IPS DF 6.9 (cell line): Measurements from ENCODE around the gene PIAS3.

ENCODE experiments used
- DNase-seq: peaks from one replicate; pipeline ENCODE4 v3.0.0-alpha.2; 2013; ENCODE audit warnings: low read depth, low spot score
- H3K27ac ChIP-seq: one replicate; pipeline ENCODE4 v1.5.1; 2013; ENCODE audit warnings: low read length, control low read depth
- H3K27me3 ChIP-seq: 2 replicates; pipeline ENCODE4 v1.6.1; 2013; ENCODE audit warnings: mild to moderate bottlenecking, low read length; ENCODE audit not compliant: control insufficient read depth, insufficient read depth
- H3K36me3 ChIP-seq: 2 replicates; pipeline ENCODE4 v1.6.1; 2013; ENCODE audit warnings: low read length; ENCODE audit not compliant: control insufficient read depth, insufficient read depth
- H3K4me1 ChIP-seq: 2 replicates; pipeline ENCODE4 v1.6.1; 2013; ENCODE audit warnings: low read length; ENCODE audit not compliant: control insufficient read depth, insufficient read depth
- H3K4me3 ChIP-seq: 2 replicates; pipeline ENCODE4 v1.5.1; 2013; ENCODE audit warnings: mild to moderate bottlenecking, low read length
- H3K9me3 ChIP-seq: 2 replicates; pipeline ENCODE4 v1.6.1; 2013; ENCODE audit warnings: low read length, inconsistent platforms; ENCODE audit not compliant: control insufficient read depth, insufficient read depth
- WGBS: extraction: QIAGEN DNeasy Blood & Tissue Kit; methylation state at CpG from one replicate; pipeline ENCODE4 v1.1.7; 2013; ENCODE audit warnings: mixed read lengths, missing lambda C conversion rate; ENCODE audit not compliant: insufficient read length, insufficient coverage; 5-methylcytosine and 5-hydroxymethylcytosine counted together

PIAS3 gene

GRCh38 chr1:145891587-145892485 lies 33.0 kb upstream of the PIAS3 start:
- H3K27ac ChIP-seq = no peak overlapping the region
- no peak overlapping the region for H3K4me3 ChIP-seq
- no peaks in the 10 kb centered on the region; the same call in 1 of the 2 replicates for H3K4me1 ChIP-seq

GRCh38 chr1:145891143-145891542 lies 32.3 kb upstream of the PIAS3 start:
- Histone ChIP-seq H3K4me1 (no peaks in the 10 kb centered on the region; the same call in 1 of the 2 replicates), H3K27ac (no peak overlapping the region)

More at GRCh38 chr1:145891587-145892485, 33.0 kb upstream of the PIAS3 start:
- DNase-seq = peak; percentile 97
- Histone ChIP-seq H3K36me3 (no peaks in the 10 kb centered on the region), H3K9me3 (no peaks in the 10 kb centered on the region), H3K27me3 (no peaks in the 10 kb centered on the region)
- no CpG with 5 or more reads among the region's 6 CpGs for WGBS

GRCh38 chr1:145889722-145890121 lies 30.8 kb upstream of the PIAS3 start:
- no peaks in the 10 kb centered on the region; the same call in 1 of the 2 replicates for H3K27me3 ChIP-seq
- no peaks in the 10 kb centered on the region for H3K9me3 ChIP-seq
- no peaks in the 10 kb centered on the region; the same call in 1 of the 2 replicates for H3K4me1 ChIP-seq
- H3K4me3 ChIP-seq = no peak overlapping the region
- H3K36me3 ChIP-seq = no peaks in the 10 kb centered on the region
- WGBS = no CpG with 5 or more reads among the region's 3 CpGs
- H3K27ac ChIP-seq = no peak overlapping the region
- DNase-seq = no peak

More at GRCh38 chr1:145891143-145891542, 32.3 kb upstream of the PIAS3 start:
- H3K27me3 ChIP-seq = no peaks in the 10 kb centered on the region
- no CpG with 5 or more reads among the region's 1 CpG for WGBS
- H3K36me3 ChIP-seq = no peaks in the 10 kb centered on the region
- H3K9me3 ChIP-seq = no peaks in the 10 kb centered on the region
- DNase-seq = no peak
- H3K4me3 ChIP-seq = no peak overlapping the region

- no CpG with 5 or more reads among the region's 5 CpGs for WGBS
- Histone ChIP-seq H3K36me3 (no peaks in the 10 kb centered on the region), H3K27ac (no peak overlapping the region), H3K27me3 (no peaks in the 10 kb centered on the region; the same call in 1 of the 2 replicates), H3K4me3 (no peak overlapping the region), H3K4me1 (no peaks in the 10 kb centered on the region; the same call in 1 of the 2 replicates), H3K9me3 (no peaks in the 10 kb centered on the region)
- no peak for DNase-seq
Observed at GRCh38 chr1:145887631-145888030, 28.8 kb upstream of the PIAS3 start.

- DNase-seq = no peak
- Histone ChIP-seq H3K27ac (no peak overlapping the region), H3K27me3 (no peaks in the 10 kb centered on the region; the same call in 1 of the 2 replicates), H3K36me3 (no peaks in the 10 kb centered on the region), H3K4me3 (no peak overlapping the region), H3K9me3 (no peaks in the 10 kb centered on the region), H3K4me1 (no peaks in the 10 kb centered on the region)
- no CpG with 5 or more reads among the region's 8 CpGs for WGBS
Observed at GRCh38 chr1:145886816-145887215, 27.9 kb upstream of the PIAS3 start.

- DNase-seq = no peak
- no CpG with 5 or more reads among the region's 11 CpGs for WGBS
- H3K4me3 ChIP-seq = peak overlapping the region; percentile 97; the same call in 1 of the 2 replicates
Observed at GRCh38 chr1:145886390-145886789, 27.5 kb upstream of the PIAS3 start.

GRCh38 chr1:145885738-145886287 lies 26.9 kb upstream of the PIAS3 start, which contains the start of gene ANKRD35:
Gene ANKRD35, minus strand, starts transcription at chr1:145885866. Its CDS starts 108 bp downstream, at chr1:145885758.
- Histone ChIP-seq H3K4me1 (no peaks in the 10 kb centered on the region), H3K27me3 (no peaks in the 10 kb centered on the region; the same call in 1 of the 2 replicates), H3K4me3 (peak within 1 kb of the TSS; percentile 97; the same call in 1 of the 2 replicates), H3K27ac (no peak within 1 kb of the TSS), H3K36me3 (no peaks in the 10 kb centered on the region), H3K9me3 (no peaks in the 10 kb centered on the region)
- WGBS = no CpG with 5 or more reads among the region's 36 CpGs
- DNase-seq = no peak

More at GRCh38 chr1:145886390-145886789, 27.5 kb upstream of the PIAS3 start:
- no peak overlapping the region for H3K27ac ChIP-seq
- no peaks in the 10 kb centered on the region; the same call in 1 of the 2 replicates for H3K27me3 ChIP-seq
- no peaks in the 10 kb centered on the region for H3K4me1 ChIP-seq
- no peaks in the 10 kb centered on the region for H3K9me3 ChIP-seq
- no peaks in the 10 kb centered on the region for H3K36me3 ChIP-seq

- no peak overlapping the region for H3K27ac ChIP-seq
- no CpG with 5 or more reads among the region's 1 CpG for WGBS
- DNase-seq = no peak
Observed at GRCh38 chr1:145884675-145885074, 25.8 kb upstream of the PIAS3 start.

GRCh38 chr1:145879775-145880174 lies 20.9 kb upstream of the PIAS3 start:
- Histone ChIP-seq H3K9me3 (no peaks in the 10 kb centered on the region), H3K27ac (no peak overlapping the region), H3K4me3 (no peak overlapping the region), H3K4me1 (peaks cover 1% of the 10 kb centered on the region; the same call in 1 of the 2 replicates), H3K36me3 (no peaks in the 10 kb centered on the region), H3K27me3 (no peaks in the 10 kb centered on the region; the same call in 1 of the 2 replicates)
- WGBS = no CpG with 5 or more reads among the region's 5 CpGs
- no peak for DNase-seq

More at GRCh38 chr1:145884675-145885074, 25.8 kb upstream of the PIAS3 start:
- Histone ChIP-seq H3K9me3 (no peaks in the 10 kb centered on the region), H3K27me3 (no peaks in the 10 kb centered on the region; the same call in 1 of the 2 replicates), H3K4me1 (no peaks in the 10 kb centered on the region), H3K4me3 (no peak overlapping the region), H3K36me3 (no peaks in the 10 kb centered on the region)

GRCh38 chr1:145878724-145879123 lies 19.8 kb upstream of the PIAS3 start:
- WGBS = no CpG with 5 or more reads among the region's 2 CpGs
- DNase-seq = no peak
- Histone ChIP-seq H3K36me3 (no peaks in the 10 kb centered on the region), H3K4me1 (peaks cover 1% of the 10 kb centered on the region; the same call in 1 of the 2 replicates), H3K4me3 (no peak overlapping the region), H3K27ac (no peak overlapping the region), H3K9me3 (no peaks in the 10 kb centered on the region), H3K27me3 (no peaks in the 10 kb centered on the region; the same call in 1 of the 2 replicates)
